BJ (cell line): ENCODE data around the gene SP3. TPM values are rescaled to one million over a fixed set of nuclear protein-coding genes. Genes with fewer than 3 reads are reported as not detected.

Experiments used
- CTCF ChIA-PET: fragments of 350-600 bp; formaldehyde crosslinking; extraction: SDS; loops from one replicate; lab custom pipeline; 2021; ENCODE audit warnings: antibody characterized with exemption, inconsistent platforms; lab: Yijun Ruan, JAX
- POLR2A ChIA-PET: fragments of 300-600 bp; sonication (Branson Sonifier 250); formaldehyde crosslinking; extraction: SDS; loops from one replicate; lab custom pipeline; 2021; ENCODE audit warnings: antibody characterized with exemption; lab: Charles Lee
- DNase-seq: peaks from one replicate; pipeline ENCODE4 v3.0.0-alpha.2; 2011; ENCODE audit warnings: low read depth
- H3K27me3 ChIP-seq: 2 replicates; pipeline ENCODE4 v1.6.0; 2011; ENCODE audit warnings: low read length; ENCODE audit not compliant: control insufficient read depth, insufficient read depth
- H3K36me3 ChIP-seq: 2 replicates; pipeline ENCODE4 v1.5.1; 2011; ENCODE audit warnings: low read length; ENCODE audit not compliant: control insufficient read depth, insufficient read depth
- H3K4me3 ChIP-seq: 2 replicates; pipeline ENCODE4 v1.5.1; 2011; ENCODE audit warnings: low read depth, mild to moderate bottlenecking, control low read depth, low read length
- polyA plus RNA-seq: library from polyadenylated mRNA; depleted of rRNA; stranded (reverse); fragments of >200 nt; gene quantifications from 2 replicates; pipeline ENCODE4 v1.2.3, GENCODE V29; 2011
- TF ChIP-seq, protein P1 (sequence below): IDR thresholded peaks from 2 replicates; pipeline ENCODE4 v1.5.1; 2011; ENCODE audit warnings: low read depth, mild to moderate bottlenecking, control low read depth, inconsistent platforms, low read length, moderate library complexity; ENCODE audit not compliant: insufficient read depth

SP3 gene
- polyA plus RNA-seq, 1 experiment = 33.2 TPM

DNA sequence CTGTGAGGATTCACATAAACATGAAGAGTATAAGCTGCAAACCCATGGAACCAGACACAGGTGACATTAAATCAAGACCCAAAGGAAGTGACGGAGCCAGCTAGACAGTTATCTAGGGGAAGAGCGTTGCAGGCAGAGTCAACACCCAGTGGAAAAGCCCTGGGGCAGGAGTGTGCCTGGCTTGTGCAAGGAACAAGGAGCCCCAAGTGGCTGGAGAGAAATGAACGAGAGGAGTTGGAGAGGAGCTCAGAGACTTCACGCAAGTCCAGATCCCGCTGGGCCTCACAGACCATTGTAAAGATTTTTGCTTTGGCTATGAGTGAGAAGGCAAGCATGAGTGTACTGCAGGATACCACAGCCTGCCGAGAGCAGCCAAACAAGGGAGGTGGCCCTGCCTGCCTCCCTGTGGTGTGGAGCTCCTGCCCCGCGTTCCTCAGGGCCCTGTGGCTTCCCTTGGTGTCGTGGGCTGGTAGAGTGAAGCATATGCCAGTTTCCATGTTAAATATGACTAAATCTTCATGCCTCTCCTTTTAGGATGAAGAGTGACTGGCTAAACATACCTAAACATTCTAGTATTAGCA, 88.2 kb downstream of the SP3 start:
- Histone ChIP-seq H3K4me3 (no peak overlapping the region), H3K27me3 (peaks cover 6% of the 10 kb centered on the region), H3K36me3 (no peaks in the 10 kb centered on the region)
- TF ChIP-seq, protein P1, sequence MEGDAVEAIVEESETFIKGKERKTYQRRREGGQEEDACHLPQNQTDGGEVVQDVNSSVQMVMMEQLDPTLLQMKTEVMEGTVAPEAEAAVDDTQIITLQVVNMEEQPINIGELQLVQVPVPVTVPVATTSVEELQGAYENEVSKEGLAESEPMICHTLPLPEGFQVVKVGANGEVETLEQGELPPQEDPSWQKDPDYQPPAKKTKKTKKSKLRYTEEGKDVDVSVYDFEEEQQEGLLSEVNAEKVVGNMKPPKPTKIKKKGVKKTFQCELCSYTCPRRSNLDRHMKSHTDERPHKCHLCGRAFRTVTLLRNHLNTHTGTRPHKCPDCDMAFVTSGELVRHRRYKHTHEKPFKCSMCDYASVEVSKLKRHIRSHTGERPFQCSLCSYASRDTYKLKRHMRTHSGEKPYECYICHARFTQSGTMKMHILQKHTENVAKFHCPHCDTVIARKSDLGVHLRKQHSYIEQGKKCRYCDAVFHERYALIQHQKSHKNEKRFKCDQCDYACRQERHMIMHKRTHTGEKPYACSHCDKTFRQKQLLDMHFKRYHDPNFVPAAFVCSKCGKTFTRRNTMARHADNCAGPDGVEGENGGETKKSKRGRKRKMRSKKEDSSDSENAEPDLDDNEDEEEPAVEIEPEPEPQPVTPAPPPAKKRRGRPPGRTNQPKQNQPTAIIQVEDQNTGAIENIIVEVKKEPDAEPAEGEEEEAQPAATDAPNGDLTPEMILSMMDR = no peak
- POLR2A ChIA-PET = interaction anchor here (0.6 kb wide), 1 partner anchor 19 kb away, joined by 5 read pairs; no protein-coding TSS in a partner anchor
- no peak for DNase-seq
- CTCF ChIA-PET = interaction anchor here (0.8 kb wide), 1 partner anchor 110 kb away, joined by 7 read pairs; no protein-coding TSS in a partner anchor

DNA sequence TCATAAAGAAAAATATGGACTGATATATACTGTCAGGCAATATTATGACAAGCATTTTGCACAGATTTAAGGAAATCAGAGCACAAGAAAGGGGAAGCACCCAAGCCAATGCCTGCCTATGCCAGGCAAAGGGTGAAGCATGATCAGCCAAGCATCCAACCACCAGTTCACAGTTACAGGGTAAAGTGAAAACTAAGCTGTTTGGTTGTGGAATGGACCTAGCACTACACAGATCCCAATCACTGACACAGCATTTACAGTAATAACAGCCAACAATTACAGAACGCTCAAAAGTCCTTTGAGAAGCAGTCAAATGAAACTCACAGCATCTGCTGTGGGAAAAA, 90.3 kb downstream of the SP3 start:
- DNase-seq = no peak
- TF ChIP-seq, protein P1 = no peak
- CTCF ChIA-PET = no interaction called here
- Histone ChIP-seq H3K27me3 (peaks cover 6% of the 10 kb centered on the region), H3K36me3 (no peaks in the 10 kb centered on the region), H3K4me3 (no peak overlapping the region)
- POLR2A ChIA-PET = no interaction called here

DNA sequence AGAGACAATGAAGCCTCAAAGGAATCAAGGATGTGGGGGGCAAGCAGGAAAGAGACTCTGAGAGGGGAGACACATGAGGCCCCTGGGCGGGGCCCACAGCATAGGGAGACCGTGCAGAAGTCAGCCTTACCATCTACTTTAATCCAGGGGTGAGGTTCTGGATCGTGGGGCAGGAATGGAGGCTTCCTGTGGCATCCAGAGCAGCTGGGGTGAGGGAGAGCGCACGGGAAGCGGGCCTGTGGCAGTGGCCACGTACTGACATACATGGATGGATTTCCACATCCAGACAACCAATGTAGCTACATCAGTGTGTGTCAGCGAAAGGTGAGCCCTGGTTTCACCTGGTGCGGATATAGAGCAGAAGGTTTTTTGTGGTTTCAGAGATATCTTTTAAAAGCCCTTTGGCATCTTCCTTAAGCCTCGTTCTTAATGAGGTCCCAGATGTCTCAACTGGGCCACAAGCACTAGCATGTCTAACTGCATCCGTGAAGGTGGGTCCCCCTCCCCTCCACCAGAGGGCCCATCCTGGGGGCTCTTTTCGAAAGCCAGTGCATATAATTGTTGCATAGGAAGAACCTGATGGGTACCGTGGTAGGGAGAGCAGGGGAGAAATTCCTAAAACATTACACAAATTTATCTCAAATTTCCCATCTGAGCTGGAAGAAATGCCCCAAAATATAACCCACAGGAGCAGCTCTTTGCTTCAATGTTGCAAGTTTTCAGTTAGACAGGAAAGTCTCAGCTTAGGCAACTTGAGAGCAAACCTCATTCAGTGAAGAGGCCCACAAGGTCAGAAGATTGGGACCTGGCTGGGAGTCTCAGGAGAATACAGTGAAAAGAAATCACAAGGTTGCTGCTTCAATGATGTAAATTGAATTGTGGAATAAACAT, 90.9 kb downstream of the SP3 start:
- CTCF ChIA-PET = no interaction called here
- Histone ChIP-seq H3K36me3 (no peaks in the 10 kb centered on the region), H3K4me3 (no peak overlapping the region), H3K27me3 (peaks cover 4% of the 10 kb centered on the region)
- no peak for DNase-seq
- POLR2A ChIA-PET = no interaction called here
- TF ChIP-seq, protein P1 = no peak

DNA sequence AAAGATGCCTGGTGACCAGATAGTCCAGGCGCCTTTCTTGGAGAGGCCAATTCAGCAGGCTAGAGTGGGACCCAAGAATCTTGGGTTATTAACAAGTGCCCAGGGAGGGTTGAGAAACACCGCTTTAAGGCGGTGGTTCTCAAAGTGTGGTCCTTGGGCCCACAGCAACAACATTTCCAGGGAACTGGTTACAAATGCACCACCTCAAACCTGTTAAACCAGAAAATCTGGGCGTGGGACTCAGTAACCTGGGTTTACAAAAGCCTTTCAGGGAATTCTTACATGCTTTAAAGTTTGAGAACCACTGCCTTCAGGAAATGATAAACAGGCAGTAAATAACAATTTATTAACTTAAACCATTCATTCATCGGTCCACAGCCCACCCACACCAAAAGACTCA, 92.5 kb downstream of the SP3 start:
- TF ChIP-seq, protein P1 = no peak
- POLR2A ChIA-PET = no interaction called here
- H3K36me3 ChIP-seq = no peaks in the 10 kb centered on the region
- peaks cover 7% of the 10 kb centered on the region; the same call in 1 of the 2 replicates for H3K27me3 ChIP-seq
- no peak for DNase-seq
- CTCF ChIA-PET = interaction anchor here (1.0 kb wide), 1 partner anchor 168 kb away, joined by 3 read pairs; no protein-coding TSS in a partner anchor
- no peak overlapping the region for H3K4me3 ChIP-seq
